NCI-H1930 (cell line): ENCODE data around the gene PDLIM1.
A peak's percentile ranks its signal among the peaks of the same experiment; 100 is the strongest.

Source experiments
- DNase-seq, 2 experiments: peaks; one replicate each; lab custom pipeline; 2025; lab: John Stamatoyannopoulos, UW

The PDLIM1 gene

DNA sequence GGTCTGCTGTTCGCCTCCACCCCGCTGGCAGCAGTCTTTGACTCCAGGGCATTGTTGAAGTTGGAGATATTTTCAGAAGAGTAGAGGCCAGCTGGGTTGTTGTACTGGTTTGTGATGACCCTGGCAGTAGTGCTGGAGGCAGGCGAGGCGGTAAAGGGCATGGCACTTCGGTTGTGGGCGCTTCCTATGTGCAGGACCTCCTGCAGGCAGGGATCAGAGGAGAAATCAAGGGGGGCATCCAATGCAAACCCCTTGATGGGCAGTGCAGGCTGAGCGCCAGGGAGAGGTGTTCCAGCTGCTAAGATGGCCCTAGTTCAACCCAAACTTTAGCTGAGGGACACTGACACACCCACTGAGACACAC, 27.0 kb downstream of the PDLIM1 start:
- DNase-seq: no peak

DNA sequence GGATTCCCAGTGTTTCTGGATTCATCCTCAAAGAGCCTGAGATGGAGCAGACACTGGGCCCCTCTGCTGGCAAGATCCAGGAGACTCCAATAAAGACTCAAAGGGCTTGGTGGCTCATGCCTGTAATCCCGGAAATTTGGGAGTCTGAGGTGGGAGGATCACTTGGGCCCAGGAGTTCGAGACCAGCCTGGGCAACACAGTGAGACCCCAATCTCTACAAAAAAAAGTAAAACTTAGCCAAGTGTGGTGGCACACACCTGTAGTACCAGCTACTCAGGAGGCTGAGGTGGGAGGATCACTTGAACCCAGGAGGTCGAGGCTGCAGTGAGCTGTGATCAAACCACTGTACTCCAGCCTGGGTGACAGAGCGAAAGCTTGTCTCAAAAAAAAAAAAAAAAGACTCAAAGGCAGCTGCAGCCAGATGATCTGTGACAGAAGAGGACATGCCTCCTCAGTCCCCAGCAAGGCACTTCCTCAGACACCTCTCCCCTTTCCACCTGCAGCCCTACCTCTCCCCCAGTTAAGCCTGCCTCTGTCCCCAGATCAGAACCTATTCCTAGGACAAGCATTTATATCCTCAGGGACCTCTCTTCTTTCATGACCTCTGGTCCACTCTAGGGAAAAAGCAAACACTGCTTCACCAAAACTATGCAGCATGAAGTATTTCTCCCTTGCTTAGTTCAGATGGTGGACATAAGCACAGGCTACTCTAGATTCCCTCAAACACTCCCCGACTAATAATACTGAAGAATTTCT, 27.9 kb downstream of the PDLIM1 start:
- no peak for DNase-seq

- DNase-seq: no peak
These were observed 28.9 kb downstream of the PDLIM1 start for GRCh38 chr10:95261926-95262325.

DNA sequence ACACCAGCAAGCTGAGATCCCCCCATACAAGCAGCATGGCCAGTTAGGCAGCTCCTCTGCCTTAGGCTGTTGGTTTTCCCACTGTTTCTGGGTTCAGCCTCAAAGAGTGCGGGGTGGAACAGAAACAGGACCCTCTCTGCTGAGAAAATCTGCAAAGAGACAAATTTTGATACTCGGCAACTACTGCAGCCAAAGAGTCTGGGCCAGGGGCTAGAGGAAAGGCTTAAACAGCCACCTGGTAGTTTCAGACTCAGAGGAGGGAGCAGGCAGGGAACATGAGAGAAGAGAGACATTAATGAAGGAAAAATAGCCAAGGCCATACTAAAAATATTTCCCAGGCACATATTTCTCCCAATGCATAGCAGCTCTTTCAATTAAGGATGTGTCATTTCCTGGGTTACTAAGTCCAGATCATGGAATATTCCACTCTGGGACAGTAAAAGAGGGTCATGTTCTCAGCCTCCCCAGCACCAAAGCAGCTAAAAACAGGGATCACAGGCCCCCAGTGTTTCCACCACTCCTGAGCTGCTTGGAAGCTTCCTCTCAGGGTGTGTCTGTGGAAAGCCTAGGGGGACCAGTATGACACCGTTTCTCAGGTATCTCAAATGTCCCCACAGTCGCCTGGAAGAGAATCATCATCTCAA, 29.8 kb downstream of the PDLIM1 start:
- DNase-seq: no peak

- DNase-seq: no peak
These were observed 30.4 kb downstream of the PDLIM1 start for GRCh38 chr10:95260397-95260881.

DNA sequence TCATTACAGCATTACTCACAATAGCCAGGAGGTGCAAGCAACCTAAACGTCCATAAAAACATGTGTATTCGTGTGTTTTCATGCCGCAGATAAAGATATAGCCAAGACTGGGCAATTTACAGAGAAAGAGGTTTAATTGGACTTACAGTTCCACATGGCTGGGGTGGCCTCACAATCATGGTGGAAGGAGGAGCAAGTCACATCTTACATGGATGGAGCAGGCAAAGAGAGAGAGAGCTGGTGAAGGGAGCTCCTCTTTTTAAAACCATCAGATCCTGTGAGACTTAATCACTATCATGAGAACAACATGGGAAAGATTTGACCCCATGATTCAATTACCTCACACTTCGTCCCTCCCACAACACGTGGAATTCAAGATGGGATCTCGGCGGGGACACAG, 33.0 kb downstream of the PDLIM1 start:
- DNase-seq: no peak

DNA sequence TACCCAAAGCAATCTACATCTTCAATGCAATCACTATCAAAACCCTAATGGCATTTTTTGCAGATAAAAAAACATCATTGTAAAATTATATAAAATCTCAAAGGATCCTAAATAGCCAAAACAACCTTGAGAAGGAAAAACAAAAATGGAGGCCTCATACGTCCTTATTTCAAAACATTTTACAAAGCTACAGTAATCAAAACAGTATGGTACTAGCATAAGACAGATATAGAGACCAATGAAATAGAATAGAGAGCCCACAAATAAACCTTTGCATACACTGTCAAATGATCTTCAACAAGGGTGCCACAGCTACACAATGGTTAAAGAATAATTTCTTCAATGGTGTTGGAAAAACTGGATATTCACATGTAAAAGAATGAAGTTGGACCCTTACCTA, 34.5 kb downstream of the PDLIM1 start:
- DNase-seq: no peak

- no peak for DNase-seq
These were observed 36.2 kb downstream of the PDLIM1 start for GRCh38 chr10:95254629-95255028.

DNA sequence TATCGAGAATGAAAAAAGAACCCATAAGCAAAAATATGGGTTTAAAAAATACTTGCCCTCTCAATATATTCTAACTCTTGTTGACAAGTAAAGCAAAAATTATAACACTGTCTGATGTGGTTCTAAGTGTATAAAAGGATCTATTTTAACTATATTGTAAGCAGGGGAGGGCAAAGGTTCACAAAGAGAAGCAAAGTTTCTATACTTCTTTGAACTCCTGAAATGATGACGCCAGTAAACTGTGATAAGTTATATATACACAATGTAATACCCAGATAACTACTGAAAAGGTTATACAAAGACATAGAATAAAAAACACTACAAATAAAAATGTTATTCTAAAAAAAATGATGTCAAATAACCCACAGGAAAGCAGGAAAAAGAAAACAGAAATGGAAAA, 37.1 kb downstream of the PDLIM1 start:
- DNase-seq: no peak

GRCh38 chr10:95253007-95253406, 37.8 kb downstream of the PDLIM1 start:
- no peak for DNase-seq

- DNase-seq: no peak
These were observed 39.9 kb downstream of the PDLIM1 start for GRCh38 chr10:95250856-95251255.

- no peak for DNase-seq
These were observed 41.3 kb downstream of the PDLIM1 start for GRCh38 chr10:95249467-95249866.

GRCh38 chr10:95248989-95249388, 41.8 kb downstream of the PDLIM1 start:
- DNase-seq: no peak

DNA sequence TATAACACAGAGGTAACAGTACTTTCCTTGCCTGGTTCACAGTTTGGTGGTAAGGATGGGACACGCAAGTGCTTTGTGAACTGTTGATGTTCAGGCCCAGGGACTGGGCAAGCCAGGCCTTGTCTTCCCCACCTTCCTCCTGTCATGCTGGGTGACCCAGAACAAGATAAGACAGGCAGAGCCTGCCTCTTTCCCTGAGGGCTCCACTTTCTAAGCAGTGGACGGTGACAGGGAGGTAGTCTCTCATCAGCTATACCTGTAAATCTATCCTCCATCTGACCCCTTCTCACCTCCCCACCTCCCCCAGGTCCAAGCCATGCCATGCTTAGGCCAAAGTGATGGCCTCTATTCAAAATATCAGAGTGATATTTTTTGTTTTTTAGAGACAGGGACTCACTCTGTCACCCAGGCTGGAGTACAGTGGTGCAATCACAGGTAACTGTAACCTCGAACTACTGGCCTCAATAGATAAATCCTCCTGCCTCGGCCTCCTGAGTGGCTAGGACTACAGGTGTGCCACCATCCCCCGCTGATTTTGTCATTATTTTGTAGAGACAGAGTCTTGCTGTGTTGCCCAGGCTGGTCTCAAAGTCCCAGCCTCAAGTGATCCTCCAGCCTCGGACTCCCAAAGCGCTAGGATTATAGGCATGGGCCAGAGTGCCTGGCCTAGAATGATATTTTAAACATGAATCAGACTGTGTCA, 42.8 kb downstream of the PDLIM1 start:
- DNase-seq: no peak

- DNase-seq: no peak
These were observed 43.5 kb downstream of the PDLIM1 start for GRCh38 chr10:95247200-95247880.

- peak; percentile 10 to 40 for DNase-seq
These were observed 44.2 kb downstream of the PDLIM1 start for GRCh38 chr10:95246582-95247051.

DNA sequence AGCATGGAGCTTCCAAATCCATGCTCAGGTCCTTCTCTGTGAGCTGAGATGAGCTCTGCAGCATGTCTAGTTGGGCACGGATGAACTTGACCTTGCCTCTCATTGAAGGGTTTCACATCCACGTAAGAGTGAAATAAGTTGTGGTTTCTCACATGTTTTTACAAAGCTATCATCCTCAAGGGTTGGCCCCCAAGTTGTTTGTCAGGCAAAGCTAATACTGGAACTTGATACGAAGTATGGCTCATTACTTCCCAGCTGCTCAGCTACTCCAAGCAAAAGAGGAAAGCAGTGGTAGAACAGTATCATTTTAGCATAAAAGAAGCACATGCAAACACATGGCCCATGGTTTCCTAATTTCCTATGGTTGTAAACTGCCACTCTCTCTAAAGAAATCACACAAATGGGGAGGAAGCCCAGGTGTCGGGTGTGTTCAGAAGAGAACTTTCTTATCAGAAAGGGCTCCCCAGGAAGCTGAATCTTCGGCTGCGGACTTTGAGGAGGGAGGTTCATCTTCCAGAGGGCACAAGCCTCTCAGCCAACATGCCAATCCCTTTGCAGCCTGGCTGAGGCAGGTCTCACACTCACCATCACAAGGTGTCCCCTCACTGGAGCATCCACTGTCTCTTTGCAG, 45.3 kb downstream of the PDLIM1 start:
- no peak for DNase-seq

- no peak for DNase-seq
These were observed 46.7 kb downstream of the PDLIM1 start for GRCh38 chr10:95244152-95244551.

- no peak for DNase-seq
These were observed 47.5 kb downstream of the PDLIM1 start for GRCh38 chr10:95243318-95243617.

DNA sequence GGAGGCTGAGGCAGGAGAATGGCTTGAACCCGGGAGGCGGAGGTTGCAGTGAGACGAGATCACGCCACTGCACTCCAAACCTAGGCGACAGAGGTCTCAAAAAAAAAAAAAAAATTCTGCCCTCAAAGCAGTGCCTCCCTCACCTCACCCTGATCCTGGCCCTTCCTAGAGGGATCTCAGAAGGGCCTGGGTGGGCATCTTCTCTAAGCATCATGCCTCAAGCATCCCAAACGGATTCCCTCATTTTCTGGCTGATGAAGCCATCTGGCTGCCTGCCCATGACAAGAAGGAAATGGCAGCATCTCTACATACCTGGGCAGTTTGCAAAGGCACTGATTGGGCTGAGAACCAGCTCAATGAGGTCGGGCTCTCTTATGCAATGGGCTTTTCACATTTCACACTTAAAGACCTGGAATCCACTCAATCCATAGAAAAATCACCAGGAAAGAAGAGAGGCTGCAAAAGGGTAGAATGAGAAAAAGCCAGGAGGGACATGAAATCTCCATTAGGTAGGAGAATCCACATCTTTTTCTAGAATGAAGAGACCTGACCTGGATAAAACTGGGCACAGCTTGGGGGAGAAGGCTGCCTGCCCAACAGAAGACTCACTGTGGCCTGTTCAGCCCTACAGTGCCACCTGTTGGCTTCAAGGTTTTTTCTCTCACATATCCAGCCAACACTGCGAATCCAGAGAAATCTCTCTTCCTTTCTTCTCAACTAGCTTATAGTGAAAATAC, 48.1 kb downstream of the PDLIM1 start:
- DNase-seq: peak in 1 of 2 experiments; percentile 0

GRCh38 chr10:95241533-95241932, 49.3 kb downstream of the PDLIM1 start:
- no peak for DNase-seq
